Panc1 (cell line): ENCODE measurements around the gene ARL14EPL. TPM values are rescaled to one million over a fixed set of nuclear protein-coding genes. Genes with fewer than 3 reads are reported as not detected.

Experiments
- ATAC-seq: fragments of 200-7000 bp; cut with Tn5 transposase; 2 replicates; pipeline ENCODE4 v1.9.1; 2020; ENCODE audit warnings: mild to moderate bottlenecking, moderate library complexity
- Bru-seq: library from RNA; stranded (reverse); fragments of 400-500 nt; gene quantifications from one replicate; lab custom pipeline; 2021; lab: Mats Ljungman, UMichigan
- BruChase-seq, 2 experiments: library from RNA; stranded (reverse); fragments of 400-500 nt; gene quantifications; one replicate each; lab custom pipeline; 2021; lab: Mats Ljungman, UMichigan
- BruUV-seq: library from RNA; stranded (reverse); fragments of 400-500 nt; replicated peaks from 2 replicates; lab custom pipeline; 2021; lab: Mats Ljungman, UMichigan
- CTCF ChIA-PET: fragments of 300-600 bp; sonication (Branson Sonifier 250); formaldehyde crosslinking; loops from one replicate; lab custom pipeline; 2022; ENCODE audit warnings: antibody characterized with exemption; lab: Charles Lee
- POLR2A ChIA-PET: fragments of 300-600 bp; sonication (Branson Sonifier 250); formaldehyde crosslinking; loops from one replicate; lab custom pipeline; 2022; ENCODE audit warnings: antibody characterized with exemption; lab: Charles Lee
- DNase-seq: peaks from one replicate; pipeline ENCODE4 v3.0.0-alpha.2; 2010; ENCODE audit warnings: low read depth, low spot score
- H3K27ac ChIP-seq: 2 replicates; pipeline ENCODE4 v1.5.1; 2011; ENCODE audit warnings: mild to moderate bottlenecking, low read length, inconsistent platforms
- H3K27me3 ChIP-seq: fragments of 200-500 bp; sonication (Bioruptor generic); 2 replicates; pipeline ENCODE4 v1.6.0; 2014; ENCODE audit warnings: low read length, inconsistent platforms; ENCODE audit not compliant: control insufficient read depth, insufficient read depth
- H3K36me3 ChIP-seq: fragments of 200-500 bp; sonication (Bioruptor generic); 2 replicates; pipeline ENCODE4 v1.5.1; 2014; ENCODE audit warnings: inconsistent platforms, mild to moderate bottlenecking, low read length, moderate library complexity; ENCODE audit not compliant: control insufficient read depth, insufficient read depth
- H3K4me1 ChIP-seq: 2 replicates; pipeline ENCODE4 v1.5.1; 2011; ENCODE audit warnings: inconsistent platforms, mild to moderate bottlenecking, low read length, moderate library complexity; ENCODE audit not compliant: control insufficient read depth, insufficient read depth
- H3K4me3 ChIP-seq, 2 experiments: 2 replicates each; pipeline ENCODE4 v1.5.1; 2011 to 2012; ENCODE audit warnings: low read depth in 2 of 2, low read length in 2 of 2, mild to moderate bottlenecking in 2 of 2, inconsistent platforms in 1 of 2, moderate library complexity in 1 of 2
- H3K9me3 ChIP-seq: fragments of 200-500 bp; sonication (Bioruptor generic); 2 replicates; pipeline ENCODE4 v1.5.1; 2014; ENCODE audit warnings: low read depth, mild to moderate bottlenecking, inconsistent platforms, low read length, moderate library complexity; ENCODE audit not compliant: control insufficient read depth, insufficient read depth
- POLR2AphosphoS5 ChIP-seq: IDR thresholded peaks from 2 replicates; pipeline ENCODE4 v1.6.1; 2012; ENCODE audit warnings: mild to moderate bottlenecking, low read depth, low read length, moderate library complexity
- SIN3A ChIP-seq: IDR thresholded peaks from 2 replicates; pipeline ENCODE4 v1.6.1; 2012; ENCODE audit warnings: low read depth, mild to moderate bottlenecking, low read length, moderate library complexity, borderline replicate concordance; ENCODE audit not compliant: insufficient read depth
- TCF7L2 ChIP-seq: IDR thresholded peaks from 2 replicates; pipeline ENCODE4 v1.6.1; 2011; ENCODE audit warnings: mild to moderate bottlenecking, low read depth, low read length, inconsistent platforms
- in situ Hi-C: cut with HindIII; loops from 2 replicates; pipeline ENCODE4 v1.10.0; 2016; ENCODE audit warnings: low sequenced_read_pairs, low pct_unique_long_range_greater_than_20kb
- intact Hi-C: fragments of 100-400 bp; cut with micrococcal nuclease; formaldehyde crosslinking; loops from one replicate; pipeline ENCODE4 v1.10.0; 2022; ENCODE audit not compliant: unreplicated experiment
- long read RNA-seq: library from polyadenylated mRNA; unstranded; transcript quantifications from one replicate; pipeline ENCODE4 v2.0.0, GENCODE V29; 2021; ENCODE audit not compliant: unreplicated experiment
- polyA plus RNA-seq: library from polyadenylated mRNA; unstranded; fragments of >200 nt; gene quantifications from one replicate; pipeline ENCODE4 v1.2.1, GENCODE V29; 2012; ENCODE audit warnings: missing spikeins; ENCODE audit not compliant: insufficient read length
- total RNA-seq: library from RNA; stranded (reverse); gene quantifications from one replicate; pipeline ENCODE4 v1.2.1, GENCODE V29; 2021; ENCODE audit not compliant: unreplicated experiment
- TF ChIP-seq, protein P1 (sequence below), 2 experiments: IDR thresholded peaks; 2 replicates each; pipeline ENCODE4 v1.6.1; 2011 to 2012; ENCODE audit warnings: low read depth in 2 of 2, control low read depth in 1 of 2, low read length in 1 of 2, mild to moderate bottlenecking in 1 of 2, moderate library complexity in 1 of 2; ENCODE audit not compliant: insufficient read depth in 1 of 2
- TF ChIP-seq, protein P2 (sequence below): fragments of 450-650 bp; IDR thresholded peaks from 2 replicates; pipeline ENCODE4 v1.5.1; 2017; ENCODE audit warnings: mild to moderate bottlenecking

ARL14EPL gene
- total RNA-seq (not detected), Bru-seq, nascent RNA (percentile 18 among the genes with signal in this experiment), BruChase-seq, experiment 1, labeled RNA remaining after a 2-hour chase (percentile 18 among the genes with signal in this experiment), BruChase-seq, experiment 2, labeled RNA remaining after a 6-hour chase (percentile 17 among the genes with signal in this experiment)
- not detected for polyA plus RNA-seq
- long read RNA-seq, result 0 reads

DNA sequence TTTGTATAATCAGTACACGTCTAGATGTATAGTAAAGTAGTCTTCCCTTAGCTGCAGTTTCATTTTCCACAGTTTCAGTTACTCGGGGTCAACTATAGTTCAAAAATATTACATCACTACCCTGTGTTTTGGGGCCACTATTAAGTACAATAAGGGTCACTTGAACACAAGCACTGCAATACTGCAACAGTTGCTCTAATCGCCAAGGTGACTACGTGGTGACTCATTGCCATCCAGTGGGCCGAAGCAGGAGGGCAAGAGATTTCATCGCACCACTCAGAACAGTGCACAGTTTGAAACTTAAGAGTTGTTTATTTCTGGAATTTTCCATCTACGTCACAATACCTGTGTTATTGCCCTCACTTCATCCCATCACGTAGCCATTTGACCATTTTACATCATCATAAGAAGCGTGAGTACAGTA, at the start of gene ARL14EPL:
ARL14EPL (plus strand) TSS at position 379 of the 424 bp plus-strand sequence. CDS start 18,994 bp downstream, outside the sequence.
- peak; percentile 41 for DNase-seq
- H3K27ac ChIP-seq, result no peak within 1 kb of the TSS; the same call in 1 of the 2 replicates
- BruUV-seq, result no TSS peak
- peak; percentile 98 for ATAC-seq
- in situ Hi-C loops, result no loop called here
- intact Hi-C loops, result no loop called here
- no peaks in the 10 kb centered on the region for H3K27me3 ChIP-seq
- POLR2A ChIA-PET, result no interaction called here
- no peaks in the 10 kb centered on the region for H3K9me3 ChIP-seq
- H3K4me1 ChIP-seq, result peaks cover 7% of the 10 kb centered on the region; the same call in 1 of the 2 replicates
- H3K4me3 ChIP-seq, result peak within 1 kb of the TSS in 1 of 2 experiments; percentile 21; a peak in 1 of 4 replicates
- H3K36me3 ChIP-seq, result no peaks in the 10 kb centered on the region
- TF ChIP-seq, protein P1, sequence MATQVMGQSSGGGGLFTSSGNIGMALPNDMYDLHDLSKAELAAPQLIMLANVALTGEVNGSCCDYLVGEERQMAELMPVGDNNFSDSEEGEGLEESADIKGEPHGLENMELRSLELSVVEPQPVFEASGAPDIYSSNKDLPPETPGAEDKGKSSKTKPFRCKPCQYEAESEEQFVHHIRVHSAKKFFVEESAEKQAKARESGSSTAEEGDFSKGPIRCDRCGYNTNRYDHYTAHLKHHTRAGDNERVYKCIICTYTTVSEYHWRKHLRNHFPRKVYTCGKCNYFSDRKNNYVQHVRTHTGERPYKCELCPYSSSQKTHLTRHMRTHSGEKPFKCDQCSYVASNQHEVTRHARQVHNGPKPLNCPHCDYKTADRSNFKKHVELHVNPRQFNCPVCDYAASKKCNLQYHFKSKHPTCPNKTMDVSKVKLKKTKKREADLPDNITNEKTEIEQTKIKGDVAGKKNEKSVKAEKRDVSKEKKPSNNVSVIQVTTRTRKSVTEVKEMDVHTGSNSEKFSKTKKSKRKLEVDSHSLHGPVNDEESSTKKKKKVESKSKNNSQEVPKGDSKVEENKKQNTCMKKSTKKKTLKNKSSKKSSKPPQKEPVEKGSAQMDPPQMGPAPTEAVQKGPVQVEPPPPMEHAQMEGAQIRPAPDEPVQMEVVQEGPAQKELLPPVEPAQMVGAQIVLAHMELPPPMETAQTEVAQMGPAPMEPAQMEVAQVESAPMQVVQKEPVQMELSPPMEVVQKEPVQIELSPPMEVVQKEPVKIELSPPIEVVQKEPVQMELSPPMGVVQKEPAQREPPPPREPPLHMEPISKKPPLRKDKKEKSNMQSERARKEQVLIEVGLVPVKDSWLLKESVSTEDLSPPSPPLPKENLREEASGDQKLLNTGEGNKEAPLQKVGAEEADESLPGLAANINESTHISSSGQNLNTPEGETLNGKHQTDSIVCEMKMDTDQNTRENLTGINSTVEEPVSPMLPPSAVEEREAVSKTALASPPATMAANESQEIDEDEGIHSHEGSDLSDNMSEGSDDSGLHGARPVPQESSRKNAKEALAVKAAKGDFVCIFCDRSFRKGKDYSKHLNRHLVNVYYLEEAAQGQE (IDR thresholded peaks at IDR 0.05; ENCODE audit: insufficient read depth in 1 of 2, low read depth in 2 of 2, low read length in 1 of 2), result no peak
- TF ChIP-seq POLR2AphosphoS5 (no peak), SIN3A (no peak), TCF7L2 (no peak)
- TF ChIP-seq, protein P2, sequence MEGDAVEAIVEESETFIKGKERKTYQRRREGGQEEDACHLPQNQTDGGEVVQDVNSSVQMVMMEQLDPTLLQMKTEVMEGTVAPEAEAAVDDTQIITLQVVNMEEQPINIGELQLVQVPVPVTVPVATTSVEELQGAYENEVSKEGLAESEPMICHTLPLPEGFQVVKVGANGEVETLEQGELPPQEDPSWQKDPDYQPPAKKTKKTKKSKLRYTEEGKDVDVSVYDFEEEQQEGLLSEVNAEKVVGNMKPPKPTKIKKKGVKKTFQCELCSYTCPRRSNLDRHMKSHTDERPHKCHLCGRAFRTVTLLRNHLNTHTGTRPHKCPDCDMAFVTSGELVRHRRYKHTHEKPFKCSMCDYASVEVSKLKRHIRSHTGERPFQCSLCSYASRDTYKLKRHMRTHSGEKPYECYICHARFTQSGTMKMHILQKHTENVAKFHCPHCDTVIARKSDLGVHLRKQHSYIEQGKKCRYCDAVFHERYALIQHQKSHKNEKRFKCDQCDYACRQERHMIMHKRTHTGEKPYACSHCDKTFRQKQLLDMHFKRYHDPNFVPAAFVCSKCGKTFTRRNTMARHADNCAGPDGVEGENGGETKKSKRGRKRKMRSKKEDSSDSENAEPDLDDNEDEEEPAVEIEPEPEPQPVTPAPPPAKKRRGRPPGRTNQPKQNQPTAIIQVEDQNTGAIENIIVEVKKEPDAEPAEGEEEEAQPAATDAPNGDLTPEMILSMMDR, result peak; percentile 64; the same call in 1 of the 2 replicates
- CTCF ChIA-PET, result no interaction called here

DNA sequence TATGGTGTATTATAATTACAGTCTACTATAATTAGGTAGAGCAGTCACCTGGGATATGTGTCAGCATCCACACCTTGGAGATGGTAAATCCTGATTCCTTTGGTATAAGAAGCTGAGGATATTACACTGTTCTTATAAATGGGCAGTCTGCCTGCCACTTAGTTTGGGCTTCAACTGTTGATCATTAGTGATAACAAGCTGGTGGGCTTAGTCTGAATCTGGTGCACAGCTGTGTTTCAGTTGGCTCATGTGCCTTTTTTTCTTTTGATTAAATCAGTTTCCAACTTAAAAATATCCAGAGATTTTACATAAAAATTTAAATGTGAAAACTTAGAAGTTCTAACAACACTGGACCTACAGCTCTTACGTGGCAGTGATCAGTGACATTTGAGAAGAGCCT, 48.8 kb upstream of the ARL14EPL start:
- POLR2A ChIA-PET, result no interaction called here
- no peaks in the 10 kb centered on the region for H3K9me3 ChIP-seq
- no peak for ATAC-seq

More for the DNA sequence above, 48.8 kb upstream of the ARL14EPL start:
- Histone ChIP-seq H3K27me3 (no peaks in the 10 kb centered on the region), H3K36me3 (no peaks in the 10 kb centered on the region), H3K4me3 (no peak overlapping the region), H3K27ac (no peak overlapping the region), H3K4me1 (no peaks in the 10 kb centered on the region)
- TF ChIP-seq SIN3A (no peak), POLR2AphosphoS5 (no peak), TCF7L2 (no peak)
- TF ChIP-seq, protein P1 (IDR thresholded peaks at IDR 0.05; ENCODE audit: insufficient read depth in 1 of 2, low read depth in 2 of 2, low read length in 1 of 2), result no peak
- TF ChIP-seq, protein P2, result no peak
- intact Hi-C loops, result no loop called here
- in situ Hi-C loops, result no loop called here
- no peak for DNase-seq
- no TSS peak for BruUV-seq
- CTCF ChIA-PET, result no interaction called here
